Measurements from ENCODE around the gene HNRNPUL1. TPM values are rescaled to one million over a fixed set of nuclear protein-coding genes. Genes with fewer than 3 reads are reported as not detected.

Gene HNRNPUL1
- total and polyA plus RNA-seq, 2 donors (not counting 1 experiment from before 2014, with no cell fraction given) = 36.4 to 58.1 TPM

DNA sequence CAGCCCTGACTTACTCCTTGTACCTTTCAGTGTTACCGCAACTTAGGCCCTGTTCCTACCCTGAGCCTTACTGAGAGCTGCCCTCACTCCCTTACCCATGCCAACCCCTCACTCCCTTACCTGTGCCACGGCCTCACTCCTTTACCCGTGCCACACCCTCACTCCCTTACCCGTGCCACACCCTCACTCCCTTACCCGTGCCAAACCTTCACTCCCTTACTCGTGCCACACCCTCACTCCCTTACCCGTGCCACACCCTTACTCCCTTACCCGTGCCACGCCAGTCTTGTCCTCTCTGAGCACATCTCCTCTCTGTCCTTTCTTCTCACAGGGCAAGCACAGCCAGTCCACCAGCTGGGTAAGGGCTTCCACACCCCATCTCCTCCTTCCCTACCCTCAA is 24.8 kb upstream of the HNRNPUL1 start:
- no peak overlapping the region for H3K4me3 ChIP-seq (replicated peaks in 1 of 4; ENCODE audit: control extremely low read depth in 1 of 4, insufficient read depth in 1 of 4, low read depth in 3 of 4, low read length in 4 of 4)
- peaks cover 37% of the 10 kb centered on the region for H3K79me2 ChIP-seq (ENCODE audit: control insufficient read depth, insufficient read depth, low read length)

DNA sequence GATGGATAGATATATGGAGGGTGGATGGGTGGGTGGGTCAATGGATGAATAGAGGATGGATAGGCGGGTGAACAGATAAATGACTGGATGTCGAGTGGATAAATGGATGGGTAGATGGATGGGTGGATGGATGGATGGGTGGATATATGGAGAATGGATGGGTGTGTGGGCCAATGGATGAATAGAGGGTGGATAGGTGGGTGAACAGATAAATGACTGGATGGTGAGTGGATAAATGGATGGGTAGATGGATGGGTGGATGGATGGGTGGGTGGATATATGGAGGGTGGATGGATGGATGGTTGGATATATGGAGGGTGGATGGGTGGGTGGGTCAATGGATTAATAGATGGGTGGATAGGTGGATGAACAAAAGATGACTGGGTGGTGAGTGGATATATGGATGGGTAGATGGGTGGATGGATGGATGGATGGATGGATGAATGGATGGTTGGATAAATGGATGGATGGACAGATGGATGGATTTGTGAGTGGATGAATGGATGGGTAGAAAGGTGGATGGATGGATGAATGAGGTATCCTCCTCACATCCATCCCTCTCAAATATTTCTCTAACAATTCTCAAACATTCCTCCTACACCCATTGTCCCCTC is 24.1 kb upstream of the HNRNPUL1 start:
- H3K27me3 ChIP-seq (ENCODE audit: control insufficient read depth, insufficient read depth, low read length) = no peaks in the 10 kb centered on the region
- peaks cover 33% of the 10 kb centered on the region for H3K79me2 ChIP-seq (ENCODE audit: control insufficient read depth, insufficient read depth, low read length)
- no peaks in the 10 kb centered on the region for H4K20me1 ChIP-seq (ENCODE audit: control insufficient read depth, extremely low read depth, insufficient read depth, low read length)
- no peak overlapping the region for H3K4me2 ChIP-seq (ENCODE audit: extremely low read depth, insufficient read depth, low read length)
- peaks cover 51% of the 10 kb centered on the region for H3K36me3 ChIP-seq (ENCODE audit: control insufficient read depth, insufficient read depth, low read length)
- no peaks in the 10 kb centered on the region for H3K4me1 ChIP-seq (ENCODE audit: control insufficient read depth, extremely low read depth, insufficient read depth, low read length)
- H3K27ac ChIP-seq (ENCODE audit: insufficient read depth, low read length) = no peak overlapping the region
- no peak overlapping the region for H2AFZ ChIP-seq (ENCODE audit: low read length)
- H3K9ac ChIP-seq (ENCODE audit: insufficient read depth, low read length) = no peak overlapping the region
- H3K9me3 ChIP-seq (ENCODE audit: control insufficient read depth, insufficient read depth, low read depth, low read length) = no peaks in the 10 kb centered on the region
- TF ChIP-seq EZH2 (IDR thresholded peaks at IDR 0.05; ENCODE audit: low read length, missing control alignments) (no peak), CTCF (conservative IDR thresholded peaks at IDR 0.05 in 1 of 2, IDR thresholded peaks at IDR 0.05 in 1 of 2; ENCODE audit: low read depth in 1 of 2, low read length in 2 of 2) (no peak)
- no peak for DNase-seq (ENCODE audit: low read depth in 2 of 2)
- H3K4me3 ChIP-seq (replicated peaks in 1 of 4; ENCODE audit: control extremely low read depth in 1 of 4, insufficient read depth in 1 of 4, low read depth in 3 of 4, low read length in 4 of 4) = no peak overlapping the region

More for the DNA sequence above, 24.8 kb upstream of the HNRNPUL1 start:
- TF ChIP-seq EZH2 (IDR thresholded peaks at IDR 0.05; ENCODE audit: low read length, missing control alignments) (no peak), CTCF (conservative IDR thresholded peaks at IDR 0.05 in 1 of 2, IDR thresholded peaks at IDR 0.05 in 1 of 2; ENCODE audit: low read depth in 1 of 2, low read length in 2 of 2) (no peak)
- Histone ChIP-seq H3K4me1 (ENCODE audit: control insufficient read depth, extremely low read depth, insufficient read depth, low read length) (no peaks in the 10 kb centered on the region), H3K9me3 (ENCODE audit: control insufficient read depth, insufficient read depth, low read depth, low read length) (no peaks in the 10 kb centered on the region), H3K36me3 (ENCODE audit: control insufficient read depth, insufficient read depth, low read length) (peaks cover 52% of the 10 kb centered on the region), H3K27me3 (ENCODE audit: control insufficient read depth, insufficient read depth, low read length) (no peaks in the 10 kb centered on the region), H3K4me2 (ENCODE audit: extremely low read depth, insufficient read depth, low read length) (no peak overlapping the region), H2AFZ (ENCODE audit: low read length) (no peak overlapping the region), H3K27ac (ENCODE audit: insufficient read depth, low read length) (no peak overlapping the region), H4K20me1 (ENCODE audit: control insufficient read depth, extremely low read depth, insufficient read depth, low read length) (no peaks in the 10 kb centered on the region), H3K9ac (ENCODE audit: insufficient read depth, low read length) (no peak overlapping the region)
- DNase-seq (ENCODE audit: low read depth in 2 of 2) = no peak

- H3K27ac ChIP-seq (ENCODE audit: insufficient read depth, low read length) = no peak overlapping the region
- no peak for TF ChIP-seq EZH2 (IDR thresholded peaks at IDR 0.05; ENCODE audit: low read length, missing control alignments)
- TF ChIP-seq CTCF (conservative IDR thresholded peaks at IDR 0.05 in 1 of 2, IDR thresholded peaks at IDR 0.05 in 1 of 2; ENCODE audit: low read depth in 1 of 2, low read length in 2 of 2) = no peak
- no peaks in the 10 kb centered on the region for H3K4me1 ChIP-seq (ENCODE audit: control insufficient read depth, extremely low read depth, insufficient read depth, low read length)
- no peak overlapping the region for H3K4me3 ChIP-seq (replicated peaks in 1 of 4; ENCODE audit: control extremely low read depth in 1 of 4, insufficient read depth in 1 of 4, low read depth in 3 of 4, low read length in 4 of 4)
- H3K79me2 ChIP-seq (ENCODE audit: control insufficient read depth, insufficient read depth, low read length) = peaks cover 31% of the 10 kb centered on the region
- DNase-seq (ENCODE audit: low read depth in 2 of 2) = no peak
- H3K4me2 ChIP-seq (ENCODE audit: extremely low read depth, insufficient read depth, low read length) = no peak overlapping the region
- no peak overlapping the region for H2AFZ ChIP-seq (ENCODE audit: low read length)
- H3K9ac ChIP-seq (ENCODE audit: insufficient read depth, low read length) = no peak overlapping the region
- no peaks in the 10 kb centered on the region for H3K27me3 ChIP-seq (ENCODE audit: control insufficient read depth, insufficient read depth, low read length)
- no peaks in the 10 kb centered on the region for H4K20me1 ChIP-seq (ENCODE audit: control insufficient read depth, extremely low read depth, insufficient read depth, low read length)
- peaks cover 49% of the 10 kb centered on the region for H3K36me3 ChIP-seq (ENCODE audit: control insufficient read depth, insufficient read depth, low read length)
- H3K9me3 ChIP-seq (ENCODE audit: control insufficient read depth, insufficient read depth, low read depth, low read length) = no peaks in the 10 kb centered on the region
These were observed 22.3 kb upstream of the HNRNPUL1 start for GRCh38 chr19:41241859-41242258.

Data from fibroblast of lung (primary cell).